ENCODE measurements around the gene BIRC2. TPM values are rescaled to one million over a fixed set of nuclear protein-coding genes. Genes with fewer than 3 reads are reported as not detected.

The BIRC2 gene
- total and polyA plus RNA-seq, 2 of the 4 experiments (the other 2 are of a cell fraction): 48.0 to 204 TPM

DNA sequence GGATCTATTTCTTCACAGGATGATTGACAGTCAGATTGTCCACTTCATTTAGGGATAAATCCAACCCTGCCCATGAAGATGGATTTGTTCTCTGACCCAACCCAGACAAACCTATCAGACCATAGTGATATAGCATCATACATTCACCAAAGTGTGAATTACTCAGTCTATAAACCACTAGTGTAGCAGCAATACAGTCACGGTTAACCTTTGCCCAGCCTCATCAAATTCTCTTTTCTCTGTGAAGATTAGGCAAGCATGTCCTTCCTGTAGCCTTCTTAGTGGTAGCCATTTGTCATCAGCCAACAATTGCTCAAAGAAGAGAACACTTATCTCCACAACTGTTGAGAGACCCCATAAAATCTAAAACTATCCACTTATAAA, 14.4 kb upstream of the BIRC2 start:
- Histone ChIP-seq H3K4ac (ENCODE audit: low read depth, low read length) (no peak overlapping the region), H4K5ac (ENCODE audit: low read depth, low read length) (no peak overlapping the region), H4K91ac (ENCODE audit: insufficient read depth, low read depth, low read length) (no peak overlapping the region), H3K9me3 (ENCODE audit: control insufficient read depth, insufficient read depth, low read length) (no peaks in the 10 kb centered on the region), H2BK5ac (ENCODE audit: low read depth, low read length, poor library complexity, severe bottlenecking) (no peak overlapping the region), H2BK20ac (ENCODE audit: low read depth, low read length) (no peak overlapping the region), H2AK5ac (ENCODE audit: low read depth, low read length) (no peak overlapping the region), H2AFZ (replicated peaks; ENCODE audit: low read length, poor library complexity) (no peak overlapping the region), H3K36me3 (ENCODE audit: control insufficient read depth, insufficient read depth, low read length) (no peaks in the 10 kb centered on the region), H3K79me1 (ENCODE audit: low read depth in 1 of 2, low read length in 2 of 2) (no peaks in the 10 kb centered on the region), H3K4me3 (ENCODE audit: insufficient read depth, low read depth, low read length) (no peak overlapping the region), H3K23ac (ENCODE audit: low read depth, low read length) (no peak overlapping the region), H3K27me3 (ENCODE audit: control insufficient read depth, insufficient read depth, low read length) (no peaks in the 10 kb centered on the region), H4K8ac (ENCODE audit: low read depth in 2 of 2, low read length in 2 of 2) (no peak overlapping the region), H3K9me1 (ENCODE audit: insufficient read depth, low read length) (no peaks in the 10 kb centered on the region; the same call in 1 of the 2 replicates), H4K20me1 (ENCODE audit: insufficient read depth, low read length) (no peaks in the 10 kb centered on the region), H2BK15ac (ENCODE audit: low read depth, low read length) (no peak overlapping the region), H2BK120ac (ENCODE audit: low read depth, low read length) (no peak overlapping the region), H3K27ac (ENCODE audit: insufficient read depth, low read length) (no peak overlapping the region), H2AK9ac (replicated peaks; ENCODE audit: low read depth, low read length, poor library complexity) (no peak overlapping the region), H3K4me2 (ENCODE audit: low read depth, low read length) (no peak overlapping the region), H3K4me1 (ENCODE audit: control insufficient read depth, insufficient read depth, low read length) (peaks cover 4% of the 10 kb centered on the region), H3K18ac (ENCODE audit: low read depth, low read length) (no peak overlapping the region), H3K9ac (ENCODE audit: low read depth, low read length) (no peak overlapping the region), H3K14ac (replicated peaks; ENCODE audit: low read depth, low read length) (no peak overlapping the region), H3K56ac (ENCODE audit: extremely low read depth, insufficient read depth, low read length) (no peak overlapping the region)
- DNase-seq (no peak), ATAC-seq (ENCODE audit: low read depth) (no peak)
- WGBS, 2 experiments (ENCODE audit: extremely low coverage in 2 of 2, insufficient read length in 1 of 2): no CpG with 5 or more reads among the region's 1 CpG
- in situ Hi-C loops (cut with MboI; ENCODE audit: low sequenced_read_pairs) (no loop called here), dilution Hi-C loops (cut with HindIII; ENCODE audit: low sequenced_read_pairs, unreplicated experiment) (no loop called here), intact Hi-C loops (cut with micrococcal nuclease) (no loop called here)
- POLR2A ChIA-PET (ENCODE audit: unreplicated experiment): no interaction called here
- CTCF ChIA-PET: interaction anchor here (1.2 kb wide), 1 partner anchor 9 kb away, joined by 6 read pairs; no protein-coding TSS in a partner anchor
- TF ChIP-seq CHD1 (IDR thresholded peaks at IDR 0.05; ENCODE audit: low read depth, low read length) (no peak), SMC3 (IDR thresholded peaks at IDR 0.05; ENCODE audit: low read depth, low read length) (no peak), NFE2L2 (IDR thresholded peaks at IDR 0.05; ENCODE audit: low read depth, low read length) (no peak), BHLHE40 (IDR thresholded peaks at IDR 0.05; ENCODE audit: low read depth, low read length) (no peak), RAD21 (IDR thresholded peaks at IDR 0.05; ENCODE audit: low read length) (no peak), RFX5 (IDR thresholded peaks at IDR 0.05; ENCODE audit: low read depth, low read length) (no peak), CEBPB (IDR thresholded peaks at IDR 0.05; ENCODE audit: low read depth, low read length) (no peak), MXI1 (IDR thresholded peaks at IDR 0.05; ENCODE audit: borderline replicate concordance, low read depth, low read length) (no peak)
- TF ChIP-seq, protein P1, sequence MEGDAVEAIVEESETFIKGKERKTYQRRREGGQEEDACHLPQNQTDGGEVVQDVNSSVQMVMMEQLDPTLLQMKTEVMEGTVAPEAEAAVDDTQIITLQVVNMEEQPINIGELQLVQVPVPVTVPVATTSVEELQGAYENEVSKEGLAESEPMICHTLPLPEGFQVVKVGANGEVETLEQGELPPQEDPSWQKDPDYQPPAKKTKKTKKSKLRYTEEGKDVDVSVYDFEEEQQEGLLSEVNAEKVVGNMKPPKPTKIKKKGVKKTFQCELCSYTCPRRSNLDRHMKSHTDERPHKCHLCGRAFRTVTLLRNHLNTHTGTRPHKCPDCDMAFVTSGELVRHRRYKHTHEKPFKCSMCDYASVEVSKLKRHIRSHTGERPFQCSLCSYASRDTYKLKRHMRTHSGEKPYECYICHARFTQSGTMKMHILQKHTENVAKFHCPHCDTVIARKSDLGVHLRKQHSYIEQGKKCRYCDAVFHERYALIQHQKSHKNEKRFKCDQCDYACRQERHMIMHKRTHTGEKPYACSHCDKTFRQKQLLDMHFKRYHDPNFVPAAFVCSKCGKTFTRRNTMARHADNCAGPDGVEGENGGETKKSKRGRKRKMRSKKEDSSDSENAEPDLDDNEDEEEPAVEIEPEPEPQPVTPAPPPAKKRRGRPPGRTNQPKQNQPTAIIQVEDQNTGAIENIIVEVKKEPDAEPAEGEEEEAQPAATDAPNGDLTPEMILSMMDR (conservative IDR thresholded peaks at IDR 0.05; ENCODE audit: low read depth, low read length): no peak
- TF ChIP-seq, protein P2, sequence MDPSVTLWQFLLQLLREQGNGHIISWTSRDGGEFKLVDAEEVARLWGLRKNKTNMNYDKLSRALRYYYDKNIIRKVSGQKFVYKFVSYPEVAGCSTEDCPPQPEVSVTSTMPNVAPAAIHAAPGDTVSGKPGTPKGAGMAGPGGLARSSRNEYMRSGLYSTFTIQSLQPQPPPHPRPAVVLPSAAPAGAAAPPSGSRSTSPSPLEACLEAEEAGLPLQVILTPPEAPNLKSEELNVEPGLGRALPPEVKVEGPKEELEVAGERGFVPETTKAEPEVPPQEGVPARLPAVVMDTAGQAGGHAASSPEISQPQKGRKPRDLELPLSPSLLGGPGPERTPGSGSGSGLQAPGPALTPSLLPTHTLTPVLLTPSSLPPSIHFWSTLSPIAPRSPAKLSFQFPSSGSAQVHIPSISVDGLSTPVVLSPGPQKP (IDR thresholded peaks at IDR 0.05; ENCODE audit: borderline replicate concordance, low read depth, low read length): no peak
- TF ChIP-seq, protein P3, sequence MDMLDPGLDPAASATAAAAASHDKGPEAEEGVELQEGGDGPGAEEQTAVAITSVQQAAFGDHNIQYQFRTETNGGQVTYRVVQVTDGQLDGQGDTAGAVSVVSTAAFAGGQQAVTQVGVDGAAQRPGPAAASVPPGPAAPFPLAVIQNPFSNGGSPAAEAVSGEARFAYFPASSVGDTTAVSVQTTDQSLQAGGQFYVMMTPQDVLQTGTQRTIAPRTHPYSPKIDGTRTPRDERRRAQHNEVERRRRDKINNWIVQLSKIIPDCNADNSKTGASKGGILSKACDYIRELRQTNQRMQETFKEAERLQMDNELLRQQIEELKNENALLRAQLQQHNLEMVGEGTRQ (IDR thresholded peaks at IDR 0.05; ENCODE audit: low read depth, low read length): no peak
- BruUV-seq (replicated peaks): no TSS peak
